IMR-90 (cell line): Measurements from ENCODE around the gene ETV4. TPM values are rescaled to one million over a fixed set of nuclear protein-coding genes. Genes with fewer than 3 reads are reported as not detected.
A peak's percentile ranks its signal among the peaks of the same experiment; 100 is the strongest.

ENCODE experiments used
- ATAC-seq: fragments of 200-7000 bp; cut with Tn5 transposase; 2 replicates; pipeline ENCODE4 v1.9.1; 2020; ENCODE audit warnings: low read depth, mild to moderate bottlenecking, moderate library complexity
- BruUV-seq: library from RNA; stranded (reverse); fragments of 400-500 nt; replicated peaks from 2 replicates; lab custom pipeline; 2021; lab: Mats Ljungman, UMichigan
- CTCF ChIA-PET: fragments of 300-600 bp; formaldehyde crosslinking; extraction: SDS; loops from one replicate; lab custom pipeline; 2021; ENCODE audit warnings: antibody characterized with exemption; lab: Yijun Ruan, JAX
- POLR2A ChIA-PET: fragments of 300-600 bp; sonication (Branson Sonifier 250); formaldehyde crosslinking; loops from one replicate; lab custom pipeline; 2022; ENCODE audit warnings: antibody characterized with exemption; ENCODE audit not compliant: unreplicated experiment; lab: Charles Lee
- DNase-seq: peaks from one replicate; pipeline ENCODE4 v3.0.0; 2013
- H2AFZ ChIP-seq: replicated peaks from 2 replicates; pipeline ENCODE3; 2013; ENCODE audit warnings: low read length, mild to moderate bottlenecking; ENCODE audit not compliant: poor library complexity
- H2AK5ac ChIP-seq: 2 replicates; pipeline ENCODE4 v1.6.1; 2013; ENCODE audit warnings: low read depth, low read length, inconsistent platforms
- H2AK9ac ChIP-seq: replicated peaks from 2 replicates; pipeline ENCODE3; 2013; ENCODE audit warnings: mild to moderate bottlenecking, low read depth, low read length, moderate library complexity; ENCODE audit not compliant: poor library complexity
- H2BK120ac ChIP-seq: 2 replicates; pipeline ENCODE4 v1.6.1; 2013; ENCODE audit warnings: low read depth, low read length, inconsistent platforms
- H2BK15ac ChIP-seq: 3 replicates; pipeline ENCODE4 v1.6.1; 2013; ENCODE audit warnings: low read depth, low read length, inconsistent platforms
- H2BK20ac ChIP-seq: 2 replicates; pipeline ENCODE4 v1.6.1; 2013; ENCODE audit warnings: low read depth, mild to moderate bottlenecking, inconsistent platforms, low read length, moderate library complexity
- H2BK5ac ChIP-seq: 2 replicates; pipeline ENCODE4 v1.6.1; 2013; ENCODE audit warnings: mild to moderate bottlenecking, low read depth, low read length, inconsistent platforms; ENCODE audit not compliant: poor library complexity, severe bottlenecking
- H3K14ac ChIP-seq: replicated peaks from 2 replicates; pipeline ENCODE4 v1.6.1; 2013; ENCODE audit warnings: low read depth, low read length, inconsistent platforms
- H3K18ac ChIP-seq: 2 replicates; pipeline ENCODE4 v1.6.1; 2013; ENCODE audit warnings: low read depth, low read length, control low read depth
- H3K23ac ChIP-seq: 2 replicates; pipeline ENCODE4 v1.6.1; 2013; ENCODE audit warnings: low read depth, low read length, inconsistent platforms
- H3K27ac ChIP-seq: 2 replicates; pipeline ENCODE4 v1.5.1; 2013; ENCODE audit warnings: mild to moderate bottlenecking, control low read depth, low read length; ENCODE audit not compliant: insufficient read depth
- H3K27me3 ChIP-seq: 2 replicates; pipeline ENCODE4 v1.6.1; 2013; ENCODE audit warnings: low read length; ENCODE audit not compliant: control insufficient read depth, insufficient read depth
- H3K36me3 ChIP-seq: 2 replicates; pipeline ENCODE4 v1.6.1; 2013; ENCODE audit warnings: low read length, mixed read lengths; ENCODE audit not compliant: control insufficient read depth, insufficient read depth
- H3K4ac ChIP-seq: 2 replicates; pipeline ENCODE4 v1.6.1; 2013; ENCODE audit warnings: low read depth, low read length, inconsistent platforms
- H3K4me1 ChIP-seq: 2 replicates; pipeline ENCODE4 v1.6.1; 2013; ENCODE audit warnings: low read length, mixed read lengths; ENCODE audit not compliant: control insufficient read depth, insufficient read depth
- H3K4me2 ChIP-seq: 2 replicates; pipeline ENCODE4 v1.6.1; 2013; ENCODE audit warnings: low read depth, mild to moderate bottlenecking, control low read depth, low read length, moderate library complexity
- H3K4me3 ChIP-seq: 2 replicates; pipeline ENCODE4 v1.5.1; 2013; ENCODE audit warnings: low read depth, mild to moderate bottlenecking, control low read depth, low read length, moderate library complexity; ENCODE audit not compliant: insufficient read depth
- H3K56ac ChIP-seq: 2 replicates; pipeline ENCODE4 v1.6.1; 2013; ENCODE audit warnings: low read length, inconsistent platforms; ENCODE audit not compliant: insufficient read depth; ENCODE audit errors: extremely low read depth
- H3K79me1 ChIP-seq, 2 experiments: 2 replicates each; pipeline ENCODE4 v1.6.1; 2013; ENCODE audit warnings: low read length in 2 of 2, inconsistent platforms in 1 of 2, low read depth in 1 of 2
- H3K9ac ChIP-seq: 2 replicates; pipeline ENCODE4 v1.6.1; 2013; ENCODE audit warnings: low read depth, low read length, control low read depth
- H3K9me1 ChIP-seq: 2 replicates; pipeline ENCODE4 v1.6.1; 2013; ENCODE audit warnings: low read length, inconsistent platforms; ENCODE audit not compliant: insufficient read depth
- H3K9me3 ChIP-seq: 2 replicates; pipeline ENCODE4 v1.6.1; 2013; ENCODE audit warnings: low read length; ENCODE audit not compliant: control insufficient read depth, insufficient read depth
- H4K20me1 ChIP-seq: 2 replicates; pipeline ENCODE4 v1.6.1; 2013; ENCODE audit warnings: low read length, inconsistent platforms; ENCODE audit not compliant: insufficient read depth
- H4K5ac ChIP-seq: 2 replicates; pipeline ENCODE4 v1.6.1; 2013; ENCODE audit warnings: mild to moderate bottlenecking, low read depth, low read length, control low read depth
- H4K8ac ChIP-seq, 2 experiments: 2 replicates each; pipeline ENCODE4 v1.6.1; 2013; ENCODE audit warnings: low read depth in 2 of 2, low read length in 2 of 2, control low read depth in 1 of 2, inconsistent platforms in 1 of 2
- H4K91ac ChIP-seq: 2 replicates; pipeline ENCODE4 v1.6.1; 2013; ENCODE audit warnings: low read depth, low read length, inconsistent platforms; ENCODE audit not compliant: insufficient read depth
- CEBPB ChIP-seq: IDR thresholded peaks from 2 replicates; pipeline ENCODE4 v1.6.1; 2012; ENCODE audit warnings: low read depth, low read length, improper control_type of control experiment
- CHD1 ChIP-seq: IDR thresholded peaks from 2 replicates; pipeline ENCODE4 v1.6.1; 2012; ENCODE audit warnings: low read depth, low read length, improper control_type of control experiment
- ELK1 ChIP-seq: fragments of 150-350 bp; IDR thresholded peaks from 2 replicates; pipeline ENCODE4 v1.6.1; 2016; ENCODE audit warnings: low read depth, mild to moderate bottlenecking, low read length, moderate library complexity, borderline replicate concordance
- FOS ChIP-seq: fragments of 150-350 bp; IDR thresholded peaks from 2 replicates; pipeline ENCODE4 v1.6.1; 2016; ENCODE audit warnings: low read depth, low read length
- MAFK ChIP-seq: IDR thresholded peaks from 2 replicates; pipeline ENCODE4 v1.6.1; 2012; ENCODE audit warnings: low read depth, low read length, improper control_type of control experiment
- MXI1 ChIP-seq: IDR thresholded peaks from 2 replicates; pipeline ENCODE4 v1.6.1; 2012; ENCODE audit warnings: low read depth, mild to moderate bottlenecking, low read length, moderate library complexity, borderline replicate concordance
- NFE2L2 ChIP-seq: fragments of 150-350 bp; IDR thresholded peaks from 2 replicates; pipeline ENCODE4 v1.6.1; 2016; ENCODE audit warnings: low read depth, mild to moderate bottlenecking, low read length
- POLR2A ChIP-seq: IDR thresholded peaks from 2 replicates; pipeline ENCODE4 v1.6.1; 2012; ENCODE audit warnings: mild to moderate bottlenecking, low read depth, low read length
- RAD21 ChIP-seq: IDR thresholded peaks from 2 replicates; pipeline ENCODE4 v1.6.1; 2012; ENCODE audit warnings: low read length, improper control_type of control experiment
- RFX5 ChIP-seq: IDR thresholded peaks from 2 replicates; pipeline ENCODE4 v1.8.0; 2012; ENCODE audit warnings: low read depth, mild to moderate bottlenecking, low read length, moderate library complexity
- SMC3 ChIP-seq: fragments of 150-350 bp; IDR thresholded peaks from 2 replicates; pipeline ENCODE4 v1.6.1; 2016; ENCODE audit warnings: low read depth, mild to moderate bottlenecking, antibody characterized with exemption, low read length, moderate library complexity
- USF2 ChIP-seq: fragments of 150-350 bp; IDR thresholded peaks from 2 replicates; pipeline ENCODE4 v1.6.1; 2017; ENCODE audit warnings: mild to moderate bottlenecking, antibody characterized with exemption, low read length, low read depth
- WGBS, 2 experiments: methylation state at CpG; one replicate each; pipeline versions ENCODE4 v1.1.5 to v1.1.7; 2013; ENCODE audit warnings: missing lambda C conversion rate in 2 of 2; ENCODE audit not compliant: insufficient read length in 1 of 2; ENCODE audit errors: extremely low coverage in 2 of 2; 5-methylcytosine and 5-hydroxymethylcytosine counted together
- dilution Hi-C: fragments of 300-500 bp; cut with HindIII; formaldehyde crosslinking; loops from one replicate; pipeline ENCODE4 v1.14.3; 2018; ENCODE audit warnings: low sequenced_read_pairs; ENCODE audit not compliant: unreplicated experiment
- in situ Hi-C: fragments of 300-500 bp; cut with MboI; formaldehyde crosslinking; loops from 3 replicates; pipeline ENCODE4 v1.14.3; 2019; ENCODE audit warnings: low sequenced_read_pairs, inconsistent platforms, mixed read lengths
- intact Hi-C: fragments of 100-400 bp; cut with micrococcal nuclease; formaldehyde crosslinking; loops from 2 replicates; pipeline ENCODE4 v1.10.0; 2022
- polyA plus RNA-seq, 3 experiments: library from polyadenylated mRNA; depleted of rRNA; stranded (reverse); fragments of >200 nt; gene quantifications; 2 replicates each; pipeline ENCODE4 v1.2.3, GENCODE V29; 2012; ENCODE audit warnings: low replicate concordance in 1 of 3
- total RNA-seq: library from RNA; depleted of rRNA; stranded (reverse); fragments of >200 nt; gene quantifications from 2 replicates; pipeline ENCODE4 v1.2.3, GENCODE V29; 2012

ETV4 gene
- total and polyA plus RNA-seq, 2 of the 4 experiments (the other 2 are of a cell fraction) = 4.3 to 13.2 TPM

- H2BK20ac ChIP-seq = peak overlapping the region; percentile 62
- no peak overlapping the region for H3K23ac ChIP-seq
- no peak overlapping the region for H3K4me2 ChIP-seq
- no peaks in the 10 kb centered on the region for H3K79me1 ChIP-seq
- H3K18ac ChIP-seq = no peak overlapping the region
- H2AFZ ChIP-seq = no peak overlapping the region
- H4K8ac ChIP-seq = no peak overlapping the region
- no peaks in the 10 kb centered on the region for H3K9me3 ChIP-seq
- peak overlapping the region; percentile 85; the same call in 1 of the 3 replicates for H2BK15ac ChIP-seq
- in situ Hi-C loops (no loop called here), dilution Hi-C loops (no loop called here), intact Hi-C loops (no loop called here)
- no TSS peak for BruUV-seq
- H2BK120ac ChIP-seq = peak overlapping the region; percentile 65; the same call in 1 of the 2 replicates
- H2BK5ac ChIP-seq = no peak overlapping the region
- peaks cover 18% of the 10 kb centered on the region for H3K4me1 ChIP-seq
- no peaks in the 10 kb centered on the region for H3K27me3 ChIP-seq
- peak overlapping the region; percentile 71 for H3K14ac ChIP-seq
- peak overlapping the region; percentile 43; the same call in 1 of the 2 replicates for H4K91ac ChIP-seq
- CTCF ChIA-PET = no interaction called here
- peak overlapping the region; percentile 73 for H3K4ac ChIP-seq
- no peaks in the 10 kb centered on the region for H3K36me3 ChIP-seq
- no peak overlapping the region for H2AK9ac ChIP-seq
- H2AK5ac ChIP-seq = peak overlapping the region; percentile 56
- ATAC-seq = no peak
- no peak for DNase-seq
- no peak overlapping the region for H3K4me3 ChIP-seq
- peaks cover 17% of the 10 kb centered on the region for H3K9me1 ChIP-seq
- no peak overlapping the region for H3K9ac ChIP-seq
- no peak overlapping the region for H4K5ac ChIP-seq
- no peak overlapping the region for H3K56ac ChIP-seq
- no peak for TF ChIP-seq POLR2A
- TF ChIP-seq SMC3 = no peak
- no peak for TF ChIP-seq NFE2L2
- no peak for TF ChIP-seq ELK1
- TF ChIP-seq RFX5 = no peak
- TF ChIP-seq RAD21 = no peak
- TF ChIP-seq MAFK = no peak
- TF ChIP-seq CHD1 = no peak
- TF ChIP-seq USF2 = no peak
- TF ChIP-seq FOS = no peak
- no peak for TF ChIP-seq CEBPB
- no peak for TF ChIP-seq MXI1
- POLR2A ChIA-PET = no interaction called here
- H3K27ac ChIP-seq = no peak overlapping the region
- H4K20me1 ChIP-seq = no peaks in the 10 kb centered on the region
- WGBS, 2 experiments = 100% methylated on average over 1 of the region's 4 CpGs; no CpG with 5 or more reads in 1 of the 2 experiments
These were observed 35.5 kb upstream of the ETV4 start for GRCh38 chr17:43581613-43582012.
